NCI-H460 (cell line): Measurements from ENCODE around the gene EGFLAM. TPM values are rescaled to one million over a fixed set of nuclear protein-coding genes. Genes with fewer than 3 reads are reported as not detected.

ENCODE experiments used
- DNase-seq: peaks from one replicate; pipeline ENCODE4 v3.0.0-alpha.2; 2016; ENCODE audit warnings: low read depth; ENCODE audit errors: extremely low read depth
- total RNA-seq: library from RNA; depleted of rRNA; stranded (reverse); fragments of >200 nt; shearing (Covaris generic); gene quantifications from 2 replicates; pipeline ENCODE4 v1.2.3, GENCODE V29; 2014

EGFLAM gene
- total RNA-seq, 1 experiment from 2014 or later, result 58.8 TPM

GRCh38 chr5:38443390-38443789 is 185.0 kb downstream of the EGFLAM start:
- no peak for DNase-seq

GRCh38 chr5:38445374-38446028 is 187.1 kb downstream of the EGFLAM start:
- DNase-seq, result peak; percentile 45

- DNase-seq, result no peak
Observed at GRCh38 chr5:38446029-38446522, 187.7 kb downstream of the EGFLAM start.

GRCh38 chr5:38447056-38447455 is 188.7 kb downstream of the EGFLAM start:
- no peak for DNase-seq

- DNase-seq, result no peak
Observed at GRCh38 chr5:38447786-38448185, 189.4 kb downstream of the EGFLAM start.

GRCh38 chr5:38448568-38449350 is 190.4 kb downstream of the EGFLAM start:
- no peak for DNase-seq

- no peak for DNase-seq
Observed at GRCh38 chr5:38450627-38451026, 192.3 kb downstream of the EGFLAM start.

- no peak for DNase-seq
Observed at GRCh38 chr5:38451074-38451725, 192.8 kb downstream of the EGFLAM start.

GRCh38 chr5:38452201-38452600 is 193.8 kb downstream of the EGFLAM start:
- DNase-seq, result no peak

- DNase-seq, result no peak
Observed at GRCh38 chr5:38453506-38453905, 195.1 kb downstream of the EGFLAM start.

- no peak for DNase-seq
Observed at GRCh38 chr5:38453921-38454320, 195.6 kb downstream of the EGFLAM start.

GRCh38 chr5:38455796-38456330 is 197.5 kb downstream of the EGFLAM start:
- no peak for DNase-seq

- no peak for DNase-seq
Observed at GRCh38 chr5:38456657-38457399, 198.5 kb downstream of the EGFLAM start.

- no peak for DNase-seq
Observed at GRCh38 chr5:38458174-38458573, 199.8 kb downstream of the EGFLAM start.

- DNase-seq, result peak; percentile 36
Observed at GRCh38 chr5:38462976-38463633, 204.7 kb downstream of the EGFLAM start.

- DNase-seq, result peak; percentile 98
Observed at GRCh38 chr5:38463634-38464521, 205.5 kb downstream of the EGFLAM start.

- DNase-seq, result peak; percentile 16
Observed at GRCh38 chr5:38465061-38465460, 206.7 kb downstream of the EGFLAM start.

- no peak for DNase-seq
Observed at GRCh38 chr5:38465702-38466423, 207.5 kb downstream of the EGFLAM start.
